Measurements from ENCODE around the gene MTG2. TPM values are rescaled to one million over a fixed set of nuclear protein-coding genes. Genes with fewer than 3 reads are reported as not detected.
"Not testable (repeated sequence)": the region's sequence is repeated elsewhere in the genome, so short reads cannot be mapped to it uniquely, and the experiment has no call there.

Gene MTG2
- total RNA-seq, 1 donor from 2014 or later = 24.0 TPM

- FAIRE-seq (no peak), DNase-seq (ENCODE audit: low read depth) (peak; percentile 38)
- H3K4me3 ChIP-seq (ENCODE audit: low read depth, low read length) = peak overlapping the region; percentile 65
These were observed 38.6 kb upstream of the MTG2 start for GRCh38 chr20:62143957-62144825.

DNA sequence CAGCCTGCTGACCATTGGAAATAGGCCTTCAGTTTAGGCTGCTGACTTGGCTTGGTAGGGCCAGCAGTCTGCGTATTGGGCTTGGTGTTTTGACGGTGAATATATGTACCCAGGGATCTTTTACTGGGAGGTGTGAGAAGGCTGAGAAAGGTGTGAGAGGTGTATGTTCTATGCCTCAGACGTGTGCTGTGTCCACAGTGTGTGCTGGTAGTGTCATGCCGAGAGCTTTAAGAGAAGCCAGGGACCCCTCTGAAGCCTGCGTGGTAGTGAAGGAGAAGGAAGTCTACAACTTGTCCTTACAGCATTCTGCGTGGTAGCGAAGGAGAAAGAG is 37.2 kb upstream of the MTG2 start:
- no peak for DNase-seq (ENCODE audit: low read depth)
- H3K4me3 ChIP-seq (ENCODE audit: low read depth, low read length) = no peak overlapping the region
- H3K36me3 ChIP-seq (ENCODE audit: control insufficient read depth, insufficient read depth, low read length) = peaks cover 5% of the 10 kb centered on the region
- FAIRE-seq = no peak
- no peaks in the 10 kb centered on the region for H3K27me3 ChIP-seq (ENCODE audit: control insufficient read depth, insufficient read depth, low read length)
- TF ChIP-seq CTCF (IDR thresholded peaks at IDR 0.05; ENCODE audit: insufficient read depth, low read length, severe bottlenecking) = no peak

More at GRCh38 chr20:62143957-62144825, 38.6 kb upstream of the MTG2 start:
- H3K27me3 ChIP-seq (ENCODE audit: control insufficient read depth, insufficient read depth, low read length) = no peaks in the 10 kb centered on the region
- no peak for TF ChIP-seq CTCF (IDR thresholded peaks at IDR 0.05; ENCODE audit: insufficient read depth, low read length, severe bottlenecking)
- H3K36me3 ChIP-seq (ENCODE audit: control insufficient read depth, insufficient read depth, low read length) = peaks cover 16% of the 10 kb centered on the region

GRCh38 chr20:62146019-62146755 is 36.6 kb upstream of the MTG2 start:
- peaks cover 2% of the 10 kb centered on the region for H3K36me3 ChIP-seq (ENCODE audit: control insufficient read depth, insufficient read depth, low read length)
- no peak for FAIRE-seq
- no peak for DNase-seq (ENCODE audit: low read depth)
- H3K4me3 ChIP-seq (ENCODE audit: low read depth, low read length) = no peak overlapping the region
- TF ChIP-seq CTCF (IDR thresholded peaks at IDR 0.05; ENCODE audit: insufficient read depth, low read length, severe bottlenecking) = no peak
- H3K27me3 ChIP-seq (ENCODE audit: control insufficient read depth, insufficient read depth, low read length) = no peaks in the 10 kb centered on the region

DNA sequence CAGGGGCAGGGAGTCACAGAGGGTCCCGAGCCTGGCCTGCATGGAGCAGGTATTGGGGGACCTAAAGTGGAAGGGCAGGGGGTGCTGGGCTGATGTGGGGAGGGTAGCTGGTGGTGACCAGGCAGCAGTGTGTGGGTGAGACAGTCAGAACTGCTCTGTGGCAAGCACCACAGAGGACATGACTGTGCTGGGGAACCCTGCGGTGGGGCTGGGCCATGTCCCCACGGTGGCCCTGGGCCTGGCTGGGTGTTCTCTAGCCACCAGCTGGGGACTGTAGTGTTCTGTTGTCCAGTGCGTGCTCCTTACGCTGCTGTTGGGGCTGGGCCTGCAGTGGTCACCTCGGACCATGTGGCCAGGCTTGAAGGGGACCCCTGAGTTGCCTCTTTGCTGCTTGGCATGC is 35.7 kb upstream of the MTG2 start:
- Histone ChIP-seq H3K36me3 (ENCODE audit: control insufficient read depth, insufficient read depth, low read length) (peaks cover 1% of the 10 kb centered on the region), H3K27me3 (ENCODE audit: control insufficient read depth, insufficient read depth, low read length) (no peaks in the 10 kb centered on the region), H3K4me3 (ENCODE audit: low read depth, low read length) (no peak overlapping the region)
- TF ChIP-seq CTCF (IDR thresholded peaks at IDR 0.05; ENCODE audit: insufficient read depth, low read length, severe bottlenecking) = no peak
- DNase-seq (ENCODE audit: low read depth) (no peak), FAIRE-seq (no peak)

GRCh38 chr20:62147528-62147927 is 35.3 kb upstream of the MTG2 start:
- no peak for TF ChIP-seq CTCF (IDR thresholded peaks at IDR 0.05; ENCODE audit: insufficient read depth, low read length, severe bottlenecking)
- Histone ChIP-seq H3K36me3 (ENCODE audit: control insufficient read depth, insufficient read depth, low read length) (peaks cover 1% of the 10 kb centered on the region), H3K27me3 (ENCODE audit: control insufficient read depth, insufficient read depth, low read length) (no peaks in the 10 kb centered on the region), H3K4me3 (ENCODE audit: low read depth, low read length) (no peak overlapping the region)
- no peak for DNase-seq (ENCODE audit: low read depth)
- no peak for FAIRE-seq

- FAIRE-seq; H3K27me3 ChIP-seq (ENCODE audit: control insufficient read depth, insufficient read depth, low read length); H3K4me3 ChIP-seq (ENCODE audit: low read depth, low read length); H3K36me3 ChIP-seq (ENCODE audit: control insufficient read depth, insufficient read depth, low read length); DNase-seq (ENCODE audit: low read depth): not testable (repeated sequence)
These were observed 34.4 kb upstream of the MTG2 start for GRCh38 chr20:62148383-62148782.

All from bronchial epithelial cell (primary cell).